NCI-H2196 treated with DMSO at 0.1 percent for 48 hours (cell line): ENCODE measurements around the gene ELK4.
A peak's percentile ranks its signal among the peaks of the same experiment; 100 is the strongest.

Source experiments
- DNase-seq: peaks from one replicate; lab custom pipeline; 2025; ENCODE audit not compliant: unreplicated experiment; lab: John Stamatoyannopoulos, UW

The ELK4 gene

DNA sequence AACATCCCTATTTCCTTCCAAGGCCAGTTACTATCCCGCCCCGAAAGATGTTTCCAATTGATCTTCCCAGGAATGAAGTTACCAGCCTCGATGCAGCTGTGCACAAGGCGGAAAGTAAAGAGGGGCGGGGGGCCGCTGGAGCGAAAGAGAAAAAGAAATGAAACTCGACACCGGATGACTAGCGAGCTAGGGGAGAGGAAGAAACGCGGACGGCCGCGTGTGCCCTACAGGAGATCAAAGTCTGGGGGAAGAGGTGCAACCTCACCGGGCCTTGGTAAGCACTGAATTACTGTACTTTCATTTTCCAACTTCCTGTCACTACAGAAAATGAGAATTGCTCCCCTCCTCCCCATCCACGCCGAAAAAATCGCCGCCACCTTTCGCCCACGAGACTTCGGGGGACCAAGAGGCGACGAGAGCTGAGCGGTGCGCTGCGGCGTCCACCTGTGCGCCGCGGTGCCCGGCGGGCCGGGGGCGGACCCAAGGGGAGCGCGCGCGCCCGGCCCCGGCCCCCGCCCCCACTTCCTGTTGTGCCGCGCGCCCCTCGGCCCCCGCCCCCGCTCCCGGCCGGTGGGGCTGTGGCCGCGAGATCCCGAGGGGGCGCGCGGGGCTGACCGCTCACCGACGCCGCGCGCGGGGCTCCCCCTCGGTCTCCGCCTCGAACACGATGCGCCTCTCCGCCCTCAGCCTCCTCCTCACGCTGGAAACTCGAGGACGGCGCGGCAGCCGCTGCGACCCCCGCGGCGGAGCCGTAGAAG is 622 bp downstream of the ELK4 start:
- peak; percentile 85 for DNase-seq

DNA sequence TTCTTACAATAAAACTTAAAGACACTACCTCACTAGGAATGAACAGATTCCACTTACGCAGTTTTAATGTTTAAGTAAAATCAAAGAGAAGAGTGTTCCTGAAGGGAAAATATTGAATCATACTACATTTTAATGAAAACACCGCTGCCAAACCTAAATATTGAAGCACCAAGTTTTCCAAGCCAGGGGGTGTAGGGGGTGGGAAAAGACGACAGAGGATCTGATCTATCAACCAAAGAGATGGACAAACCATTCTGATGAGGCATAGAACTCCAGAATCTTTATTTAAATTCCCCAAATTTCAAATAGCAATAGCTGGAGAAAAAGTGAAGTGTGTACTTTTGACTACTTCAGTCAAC is 1.2 kb downstream of the ELK4 start:
- DNase-seq, result no peak

DNA sequence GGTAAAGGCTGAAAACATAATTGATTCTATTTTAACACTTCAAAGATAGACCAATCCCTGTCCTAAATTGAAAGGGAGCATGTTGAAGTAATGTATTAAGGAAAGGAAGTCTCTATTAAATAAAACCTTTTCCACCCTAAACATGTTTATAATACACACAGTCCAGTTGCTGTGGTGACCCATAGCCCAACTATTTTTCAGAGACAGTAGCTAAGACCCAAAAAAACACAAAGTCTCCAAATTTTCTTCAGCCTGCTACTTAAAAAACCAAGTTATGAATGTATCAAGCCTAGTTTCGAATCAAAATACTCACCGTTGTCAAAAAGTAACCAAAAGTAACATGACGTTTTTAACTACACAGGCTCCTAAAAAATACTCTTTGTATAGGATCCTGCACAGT is 1.6 kb downstream of the ELK4 start:
- no peak for DNase-seq

DNA sequence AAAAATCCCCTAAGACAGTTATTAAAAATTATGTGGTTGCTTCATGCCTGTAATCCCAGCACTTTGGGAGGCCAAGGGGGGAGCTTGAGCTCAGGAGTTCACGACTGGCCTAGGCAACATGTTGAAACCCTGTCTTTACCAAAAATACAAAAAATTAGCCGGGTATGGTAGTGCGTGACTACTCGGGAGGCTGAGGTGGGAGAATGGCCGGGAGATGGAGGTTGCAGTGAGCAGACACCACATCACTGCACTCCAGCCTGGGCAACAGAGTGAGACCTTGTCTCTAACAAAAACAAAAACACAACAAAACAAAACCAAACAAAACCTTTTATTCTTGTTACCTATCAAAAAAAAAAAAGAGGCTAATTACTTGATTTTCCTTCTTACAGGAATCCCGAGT is 2.1 kb downstream of the ELK4 start:
- DNase-seq, result no peak

DNA sequence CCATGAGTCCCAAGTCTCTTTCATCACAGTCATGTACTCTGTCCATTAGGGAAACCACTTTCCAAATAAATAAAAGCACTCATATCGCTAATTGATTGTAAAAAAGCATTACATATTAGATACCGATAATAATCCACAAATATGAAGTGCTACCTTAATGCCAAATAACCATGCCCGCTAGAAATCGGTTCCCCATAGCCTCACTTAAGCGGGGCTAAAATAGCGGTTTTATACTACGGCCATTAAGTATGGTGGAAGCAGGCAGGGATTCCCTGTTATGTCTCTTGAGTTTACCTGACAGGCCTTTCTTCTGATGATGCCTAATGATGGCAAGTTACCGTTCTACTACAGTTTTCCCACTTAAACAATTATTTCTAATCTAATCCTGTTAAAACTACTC is 3.9 kb downstream of the ELK4 start:
- DNase-seq, result no peak

DNA sequence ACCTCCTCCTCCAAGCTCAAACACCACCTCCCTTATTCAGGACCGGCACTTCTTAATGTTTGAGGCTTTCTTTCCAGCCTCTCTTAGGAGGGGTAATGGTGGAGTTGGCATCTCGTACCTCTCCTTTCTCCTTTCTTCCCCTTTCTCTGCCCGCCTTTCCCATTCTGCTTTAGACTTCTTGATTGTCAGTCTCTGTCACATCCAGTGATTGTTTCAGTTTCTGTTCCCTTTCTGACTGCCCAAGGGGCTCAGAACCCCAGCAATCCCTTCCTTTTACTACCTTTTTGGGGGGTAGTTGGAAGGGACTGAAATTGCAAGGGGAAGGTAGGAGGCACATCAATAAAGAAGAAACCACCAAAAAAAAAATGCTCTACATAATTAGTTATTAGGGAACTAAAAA is 5.6 kb downstream of the ELK4 start:
- DNase-seq, result no peak

DNA sequence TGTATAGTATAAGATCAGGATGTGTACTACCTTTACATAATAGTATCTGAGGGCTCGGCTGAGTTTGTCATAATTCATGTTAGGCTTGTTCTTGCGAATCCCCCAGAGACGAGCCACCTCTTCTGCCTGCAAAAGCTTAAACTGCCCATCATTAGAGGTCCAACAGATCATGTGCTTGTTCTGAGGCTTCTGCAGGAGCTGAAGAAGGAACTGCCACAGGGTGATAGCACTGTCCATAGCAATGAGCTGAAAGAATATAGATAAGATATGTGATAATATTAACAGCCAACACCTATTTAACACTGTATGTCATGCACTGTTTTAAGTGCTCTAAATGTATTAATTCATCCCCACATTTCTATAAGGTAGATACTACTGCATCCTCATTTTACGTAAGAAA is 8.2 kb downstream of the ELK4 start:
- no peak for DNase-seq

DNA sequence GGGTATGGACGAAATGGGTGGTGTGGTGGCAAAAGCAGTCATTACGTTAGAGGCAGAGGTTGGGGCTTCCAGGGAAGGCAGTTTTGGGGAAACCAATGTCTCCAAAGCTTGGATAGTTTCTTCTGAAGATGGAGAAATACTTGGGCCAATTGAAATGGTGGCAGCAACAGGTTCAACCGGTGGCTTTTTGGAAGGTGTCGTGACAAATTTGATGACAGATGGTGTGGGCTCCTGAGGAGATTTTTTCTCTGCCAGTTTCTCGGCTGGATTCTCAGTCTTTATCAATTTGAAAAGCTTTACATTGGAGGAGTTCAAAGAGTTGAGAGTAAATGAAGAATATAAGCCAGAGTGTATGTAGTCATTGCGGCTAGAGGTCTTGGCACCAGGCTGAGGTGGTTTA is 11.5 kb downstream of the ELK4 start:
- no peak for DNase-seq

DNA sequence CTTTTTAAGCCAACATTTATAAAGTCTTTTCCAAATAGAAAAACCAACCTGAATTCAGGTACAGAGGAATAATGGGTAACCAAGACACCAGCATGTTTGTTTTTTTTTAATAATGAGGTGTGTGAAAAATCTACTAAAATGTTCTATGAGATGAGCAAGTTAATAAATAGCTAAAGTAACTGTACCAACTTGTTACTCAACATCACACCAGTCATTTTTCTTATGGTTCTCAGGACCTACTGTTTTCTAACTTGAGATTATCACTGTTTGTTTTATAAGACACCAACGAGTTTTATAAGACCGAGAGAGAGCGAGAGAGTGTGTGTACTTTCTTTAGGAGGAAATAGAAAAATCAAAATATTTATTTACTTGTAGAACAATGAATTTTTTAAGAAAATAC is 12.4 kb downstream of the ELK4 start:
- no peak for DNase-seq

DNA sequence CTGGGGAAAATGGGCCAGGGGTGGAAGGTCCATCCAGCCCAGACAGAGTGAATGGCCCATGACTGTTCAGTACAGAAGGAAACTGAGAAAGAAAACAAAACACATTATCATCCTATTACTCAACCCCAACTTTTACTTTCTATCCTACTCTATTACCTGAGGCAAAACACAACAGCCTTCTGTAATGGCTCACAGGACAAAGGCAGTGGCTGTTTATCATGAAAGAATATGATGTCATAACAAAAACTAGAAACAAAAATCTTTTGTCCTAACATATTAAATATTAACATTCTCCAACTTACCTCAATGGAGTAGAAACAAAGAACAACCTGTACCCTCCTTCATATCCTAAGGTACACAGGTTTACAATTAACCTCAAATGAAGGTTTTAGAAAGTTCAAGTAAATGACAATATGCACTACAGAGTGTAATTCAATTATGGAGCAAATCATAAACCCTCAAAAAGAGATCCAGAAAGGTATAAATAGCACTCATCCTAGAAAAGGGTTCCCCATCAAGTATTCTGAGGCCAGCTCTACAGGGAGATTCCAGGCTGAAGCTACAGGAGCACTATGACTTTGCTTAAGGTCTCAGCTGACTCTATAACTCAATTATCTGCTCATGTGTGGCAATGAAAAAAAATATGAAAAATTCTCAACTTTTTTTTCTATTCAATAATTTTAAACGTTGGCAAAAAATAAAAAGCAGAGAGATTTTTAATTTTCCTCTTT is 15.1 kb downstream of the ELK4 start:
- no peak for DNase-seq

DNA sequence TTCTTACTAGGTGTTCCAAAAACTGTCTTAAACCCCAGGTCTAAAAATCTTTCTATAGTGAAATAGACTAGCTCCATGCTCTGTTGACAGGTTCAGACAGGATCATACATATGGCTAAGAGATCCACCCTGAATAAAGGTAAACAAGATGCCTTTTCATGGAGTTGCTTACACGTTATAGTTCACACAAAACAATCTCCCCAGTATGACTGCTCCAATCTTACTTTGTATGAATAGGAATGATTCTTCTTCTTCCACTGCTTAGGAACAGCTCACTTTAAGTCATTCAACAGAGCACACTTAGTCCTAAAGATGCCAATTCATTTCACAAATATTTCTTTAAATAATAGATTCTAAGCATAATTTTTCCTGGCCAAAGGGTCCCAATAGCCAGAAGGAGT is 16.0 kb downstream of the ELK4 start:
- DNase-seq, result no peak

DNA sequence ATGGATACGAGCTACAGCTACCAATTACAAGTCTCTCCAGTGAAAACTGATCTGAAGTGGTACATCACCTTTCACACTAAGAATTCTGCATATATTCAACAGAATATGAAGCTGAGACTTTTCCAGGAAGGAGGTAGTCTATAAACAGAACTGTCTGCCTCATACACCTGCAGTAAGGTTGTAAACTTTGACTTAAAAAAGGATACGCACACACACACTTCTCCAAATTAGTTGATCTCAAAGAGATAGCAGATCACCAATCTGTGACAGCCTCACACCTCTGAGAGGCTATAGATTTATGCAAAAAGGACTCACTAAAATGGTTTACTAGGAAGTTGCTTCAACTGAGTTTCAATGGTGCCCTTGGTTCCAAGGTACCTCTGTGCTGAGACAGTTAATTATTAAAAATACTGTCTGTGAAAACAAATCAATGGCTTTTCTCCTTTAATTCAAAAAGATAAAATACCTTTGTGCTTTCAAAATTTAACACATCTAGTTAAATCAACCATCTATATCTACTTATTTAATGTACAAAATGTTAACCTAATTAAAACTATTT is 17.9 kb downstream of the ELK4 start:
- DNase-seq, result no peak

DNA sequence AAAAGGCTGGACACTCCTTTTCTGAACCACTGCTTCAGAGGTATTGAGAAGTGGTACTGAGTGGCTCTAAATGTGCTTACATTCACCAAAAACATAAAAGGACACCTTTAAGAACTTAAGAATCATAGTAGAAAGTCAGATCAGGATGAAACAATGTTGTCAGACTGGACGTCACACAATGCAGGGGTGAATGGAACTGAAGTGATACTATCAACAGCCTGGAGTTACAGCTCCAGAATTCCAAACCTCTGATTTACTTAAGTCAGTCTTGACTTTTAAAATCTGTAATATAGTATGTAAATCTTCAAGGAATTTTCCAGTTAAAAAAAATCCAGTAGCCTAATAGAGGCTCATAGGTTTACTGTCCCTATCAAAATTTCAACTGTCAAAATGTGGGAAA is 19.3 kb downstream of the ELK4 start:
- no peak for DNase-seq

DNA sequence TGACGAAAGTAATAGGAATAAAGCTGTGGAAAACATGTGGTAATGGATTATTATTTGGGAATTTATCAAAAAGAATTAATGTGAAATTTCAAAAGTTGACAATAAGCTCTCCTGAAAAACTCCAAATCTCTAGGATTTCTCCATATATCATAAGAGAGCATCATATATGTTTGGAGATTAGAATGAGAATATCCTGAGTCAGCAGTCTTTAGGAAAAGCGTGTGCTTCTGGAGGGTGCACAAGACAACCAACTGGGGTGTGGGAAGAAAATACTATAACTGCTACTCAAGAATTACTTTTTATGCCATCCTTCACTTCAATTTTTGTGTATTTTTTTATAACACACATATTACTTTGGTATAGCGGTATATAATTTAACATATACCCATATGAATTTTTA is 19.7 kb downstream of the ELK4 start:
- DNase-seq, result no peak

DNA sequence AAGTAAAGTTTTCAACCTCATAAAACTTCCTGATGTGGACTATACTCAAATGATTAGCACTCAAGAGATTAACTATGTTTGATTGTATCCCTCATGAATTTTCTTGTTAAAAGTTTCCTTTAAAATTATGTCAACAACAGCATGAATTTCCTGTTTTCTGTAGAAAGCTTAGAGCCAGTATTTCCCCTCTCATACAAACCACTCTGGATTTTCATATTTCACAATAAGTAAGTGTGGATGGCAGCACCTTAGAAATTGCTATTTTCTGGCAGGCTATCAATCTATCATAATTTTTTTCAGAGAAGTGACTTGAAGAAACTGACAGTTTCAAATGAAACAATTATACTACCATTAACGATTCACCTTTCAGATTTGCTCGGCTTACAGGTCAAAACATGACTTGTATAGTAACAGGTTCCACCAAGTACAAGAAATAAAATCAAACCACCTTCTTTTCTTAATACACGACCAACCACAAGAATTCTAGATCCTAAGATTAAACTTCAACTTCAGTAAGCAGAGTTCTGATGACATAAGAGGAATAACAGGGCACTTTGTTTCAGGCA is 20.8 kb downstream of the ELK4 start:
- no peak for DNase-seq

DNA sequence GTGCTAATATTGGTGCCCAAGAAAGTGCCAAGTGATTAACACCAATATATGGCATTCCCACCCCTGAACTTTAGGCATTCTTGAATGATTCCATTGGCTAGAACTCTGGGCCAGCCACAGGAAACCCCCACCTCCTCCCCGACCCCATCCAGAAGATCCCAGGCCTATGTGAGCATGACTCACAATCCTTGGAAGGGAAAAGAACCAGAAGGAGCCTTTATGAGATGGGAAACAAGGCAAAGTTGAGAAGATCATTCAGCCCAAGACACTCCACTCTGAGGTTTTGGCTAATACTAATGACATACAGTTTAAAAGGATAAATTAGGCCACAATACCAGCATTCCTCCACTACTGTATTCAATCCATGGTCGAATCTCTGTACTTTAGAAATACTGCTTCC is 21.8 kb downstream of the ELK4 start:
- no peak for DNase-seq

DNA sequence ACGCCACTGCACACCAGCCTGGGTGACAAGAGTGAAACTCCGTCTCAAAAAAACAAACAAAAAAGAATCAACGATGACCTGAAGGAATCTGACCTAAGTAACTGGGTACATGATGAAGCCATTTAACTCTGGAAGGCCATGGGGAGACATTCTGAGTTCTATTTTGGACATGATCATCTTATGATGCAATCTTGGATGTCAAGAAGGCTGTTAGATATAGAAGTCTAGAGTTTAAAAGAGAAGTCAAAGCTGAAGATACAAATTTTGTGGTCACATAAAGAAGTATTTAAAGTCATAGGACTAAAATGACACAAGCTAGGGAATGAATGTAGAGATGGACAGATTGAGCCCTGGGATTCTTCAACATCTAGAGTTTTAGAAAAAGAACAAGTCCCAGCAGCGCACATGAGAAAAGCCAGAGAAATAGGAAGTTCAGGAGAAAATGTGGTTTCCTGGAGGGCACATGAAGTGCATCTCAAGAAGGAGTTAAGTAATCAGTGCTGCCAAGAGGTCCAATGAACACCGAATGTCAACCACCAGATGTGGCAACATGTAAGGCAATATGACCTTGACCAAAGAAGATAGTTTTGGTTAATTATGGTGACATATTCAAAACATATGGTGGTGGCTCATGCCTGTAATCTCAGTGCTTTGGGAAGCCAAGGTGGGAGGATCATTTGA is 26.8 kb downstream of the ELK4 start:
- no peak for DNase-seq

DNA sequence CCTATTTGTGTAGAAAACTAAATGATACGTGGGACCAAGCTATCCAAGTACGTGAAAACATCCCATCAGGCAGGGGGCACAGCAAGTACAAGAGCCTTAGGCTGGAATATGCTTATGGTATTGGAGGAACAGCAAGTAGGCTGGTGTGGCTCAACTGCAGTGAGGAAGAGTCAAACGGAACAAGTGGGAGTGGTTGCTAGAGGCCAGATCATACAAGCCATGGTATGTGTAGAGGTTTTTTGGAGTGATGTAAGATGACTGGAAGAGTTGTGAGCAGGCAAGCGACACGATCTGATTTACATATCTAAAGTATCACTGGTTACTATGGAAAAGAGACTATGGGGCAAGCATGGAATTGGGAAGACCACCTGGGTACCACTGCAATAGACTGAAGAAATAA is 27.8 kb downstream of the ELK4 start:
- no peak for DNase-seq

DNA sequence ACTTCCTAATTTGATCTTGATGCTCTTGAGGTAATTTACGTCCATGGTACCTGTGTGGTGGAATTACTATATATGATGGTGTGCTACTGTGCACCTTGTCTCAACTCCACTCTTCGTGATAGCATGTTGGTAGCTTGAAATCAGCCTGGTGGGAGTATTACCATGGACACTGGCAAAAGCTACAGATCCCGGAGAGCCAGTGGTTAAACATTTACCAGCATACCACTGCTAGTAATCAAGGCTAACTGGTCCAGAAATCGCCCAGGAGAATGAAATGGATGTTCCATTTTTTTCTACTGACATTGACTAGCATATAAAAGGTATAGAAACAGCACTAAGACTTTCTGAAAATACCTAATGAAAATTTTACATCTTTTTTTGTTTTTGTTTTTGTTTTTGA is 30.6 kb downstream of the ELK4 start:
- no peak for DNase-seq

DNA sequence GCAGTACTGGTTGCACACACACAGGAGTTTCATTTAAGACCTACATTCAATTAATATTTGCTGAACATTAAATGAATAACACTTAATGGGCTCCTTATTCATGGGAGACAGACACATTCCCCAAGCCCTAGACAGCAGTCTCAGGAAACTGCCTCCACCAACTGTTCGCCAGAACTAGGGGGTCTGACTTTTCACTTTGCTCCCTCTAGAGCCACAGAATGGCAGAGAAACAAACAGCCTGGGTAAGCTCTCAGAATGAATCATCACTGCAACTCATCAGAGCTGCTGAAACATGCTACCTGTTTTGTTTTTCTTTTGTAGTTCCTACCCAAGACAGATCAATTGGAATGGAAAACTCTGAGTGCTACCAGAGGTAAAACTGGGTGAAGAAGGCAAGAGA is 31.7 kb downstream of the ELK4 start:
- no peak for DNase-seq

DNA sequence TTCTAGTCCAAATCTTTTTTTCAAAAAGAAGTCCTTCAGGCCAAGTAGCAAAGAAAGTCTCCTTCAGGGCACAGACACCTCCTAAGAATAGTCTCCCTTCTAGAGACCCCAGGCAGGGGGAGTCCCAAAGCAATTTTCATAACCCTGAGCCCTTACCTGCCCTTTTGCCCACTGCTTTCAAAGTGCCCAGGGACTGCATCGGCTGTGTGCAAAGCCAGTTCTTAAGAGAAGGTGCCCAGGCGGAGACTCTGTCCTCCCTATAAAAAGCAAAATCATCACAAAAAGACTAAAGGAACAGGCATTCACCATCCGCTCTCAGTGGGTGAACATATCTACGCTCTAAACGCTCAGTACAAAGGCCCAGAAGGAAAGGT is 32.2 kb downstream of the ELK4 start:
- no peak for DNase-seq
